Fibroblast of skin of scalp (primary cell): ENCODE measurements around the gene COX5A.
"Not testable (repeated sequence)": the region's sequence is repeated elsewhere in the genome, so short reads cannot be mapped to it uniquely, and the experiment has no call there.

Source experiments
- DNase-seq: peaks from one replicate; pipeline ENCODE4 v3.0.0-alpha.2; 2013

Gene COX5A

GRCh38 chr15:74955796-74956647, 18.1 kb upstream of the COX5A start:
- peak; percentile 70 for DNase-seq

DNA sequence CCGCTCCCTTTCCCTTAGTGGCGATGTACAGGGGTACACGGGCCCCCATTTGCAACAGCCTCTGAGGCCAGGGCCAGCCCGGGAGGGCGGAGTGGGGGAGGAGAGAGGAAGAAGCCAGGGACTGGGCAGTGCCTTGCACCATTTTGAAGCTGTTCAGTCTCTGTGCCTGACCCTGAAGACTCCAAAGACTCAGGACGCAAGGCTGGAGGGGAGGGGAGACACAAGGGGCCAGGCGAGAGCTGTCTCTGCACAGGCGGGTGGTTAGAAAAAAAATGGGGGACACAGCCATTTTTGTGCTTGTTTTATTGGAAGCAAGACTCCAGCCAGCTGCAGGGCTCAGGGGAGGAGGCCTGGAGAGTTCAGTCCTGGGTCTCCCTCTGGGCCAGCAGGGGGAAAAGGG, 17.1 kb upstream of the COX5A start:
- no peak for DNase-seq

GRCh38 chr15:74954515-74954914, 16.6 kb upstream of the COX5A start:
- peak; percentile 44 for DNase-seq

DNA sequence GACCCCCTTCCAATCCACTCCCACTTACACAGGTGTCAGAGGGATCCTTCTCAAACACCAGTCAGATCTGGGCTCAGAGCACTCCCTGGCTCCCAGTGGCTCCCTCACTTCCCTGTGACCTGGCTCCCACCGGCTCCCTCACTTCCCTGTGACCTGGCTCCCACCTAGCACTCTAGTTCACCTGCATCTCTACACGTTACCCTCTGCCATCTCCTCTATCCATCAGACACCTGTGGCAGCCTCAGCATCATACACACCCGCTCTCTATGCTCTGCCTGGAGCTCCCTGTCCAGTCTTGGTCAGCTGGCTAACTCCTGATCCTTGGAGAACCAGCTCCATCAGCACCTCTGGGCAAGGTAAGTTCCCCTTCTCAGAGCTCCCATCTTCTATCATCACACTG, 13.1 kb upstream of the COX5A start:
- no peak for DNase-seq

GRCh38 chr15:74950078-74950908, 12.4 kb upstream of the COX5A start:
- peak; percentile 69 for DNase-seq

DNA sequence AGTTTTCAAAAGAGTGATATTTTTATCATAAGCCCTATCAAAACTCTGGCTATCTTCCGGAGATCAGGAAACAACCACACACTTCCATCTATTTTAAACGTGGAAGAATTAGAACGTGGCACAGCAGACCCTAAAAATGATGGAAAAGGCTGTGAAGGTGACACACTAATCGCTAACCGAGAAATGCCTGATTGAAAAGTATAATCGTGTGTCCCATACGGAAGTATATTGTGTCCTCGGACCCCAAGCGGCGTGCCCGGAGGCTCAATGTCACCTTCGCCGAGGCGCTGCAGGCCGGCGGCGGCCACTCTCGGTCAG, 642 bp downstream of the COX5A start:
- DNase-seq = no peak

- not testable (repeated sequence) for DNase-seq
Observed at GRCh38 chr15:74935193-74935592, 2.7 kb downstream of the COX5A start.

DNA sequence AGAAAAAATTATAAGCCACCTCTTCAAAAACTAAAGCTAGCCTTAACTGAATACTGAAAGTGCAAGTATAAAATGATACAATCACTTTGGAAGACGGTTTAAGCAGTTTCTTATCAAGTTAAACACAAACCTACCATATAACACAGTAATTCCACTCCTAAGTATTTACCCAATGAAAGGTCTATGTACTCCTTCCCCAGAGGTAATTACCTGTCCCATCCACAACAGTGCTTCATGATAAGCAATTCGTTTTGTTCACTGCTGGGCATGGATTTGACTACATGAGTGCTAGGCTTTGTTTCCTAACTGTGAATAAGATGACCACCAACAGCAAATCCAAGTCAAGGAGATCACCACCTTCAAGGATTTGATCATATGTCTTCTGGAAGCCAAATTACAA, 4.3 kb downstream of the COX5A start:
- DNase-seq = no peak

GRCh38 chr15:74928771-74929198, 9.1 kb downstream of the COX5A start:
- DNase-seq = no peak

DNA sequence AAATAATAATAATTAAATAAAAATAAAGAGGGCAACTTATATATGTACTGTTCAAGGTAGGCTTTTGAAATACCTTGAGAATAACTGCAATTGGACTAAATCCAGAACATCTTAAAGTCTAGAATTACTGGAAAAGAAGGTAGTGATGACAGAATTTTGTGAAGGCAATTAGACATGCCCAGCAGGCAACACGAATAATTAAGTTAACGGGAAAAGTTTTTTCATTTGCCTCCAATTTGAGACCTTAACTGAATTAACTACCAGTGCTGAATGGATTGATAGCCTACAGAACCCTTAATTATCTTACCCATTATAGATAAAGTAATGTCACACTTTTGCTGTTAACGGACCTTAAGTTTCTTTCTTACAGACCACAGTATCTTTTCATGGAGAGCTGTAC, 13.3 kb downstream of the COX5A start:
- DNase-seq = no peak

DNA sequence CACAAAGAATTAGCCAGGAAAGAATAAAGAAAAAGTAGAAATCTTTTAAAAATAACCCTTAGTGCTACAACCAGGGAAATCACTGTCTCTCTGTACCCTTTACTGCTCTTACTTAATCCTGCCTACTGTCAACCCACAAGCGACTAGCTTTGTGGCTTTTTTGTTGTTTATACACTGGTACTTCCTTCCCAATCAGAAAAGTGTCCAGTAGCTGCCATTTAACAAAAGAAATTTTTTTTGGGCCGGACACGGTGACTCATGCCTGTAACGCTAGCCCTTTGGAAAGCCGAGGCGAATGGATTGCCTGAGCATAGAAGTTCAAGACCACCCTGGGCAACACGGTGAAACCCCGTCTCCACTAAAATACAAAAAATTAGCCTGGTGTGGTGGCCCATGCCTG, 17.4 kb downstream of the COX5A start:
- no peak for DNase-seq

GRCh38 chr15:74917676-74918075, 20.2 kb downstream of the COX5A start:
- DNase-seq = no peak

GRCh38 chr15:74913799-74914198, 24.1 kb downstream of the COX5A start:
- not testable (repeated sequence) for DNase-seq

DNA sequence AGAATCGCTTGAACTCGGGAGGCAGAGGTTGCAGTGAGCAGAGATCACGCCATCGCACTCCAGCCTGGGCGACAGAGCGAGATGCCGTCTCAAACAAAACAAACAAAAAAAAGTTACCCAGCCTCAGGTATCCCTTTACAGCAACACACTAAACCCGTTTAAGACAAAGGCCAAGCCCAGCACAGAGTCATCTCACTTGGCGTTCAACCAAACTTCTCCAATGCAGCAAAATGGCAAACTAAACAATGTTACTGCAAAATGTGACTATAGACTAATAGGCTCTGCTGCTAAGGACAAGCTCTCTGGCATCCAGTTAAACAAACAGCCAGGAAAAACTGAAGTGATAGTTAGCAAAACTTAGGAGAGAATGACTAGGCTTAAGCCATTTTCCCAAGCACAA, 24.8 kb downstream of the COX5A start:
- DNase-seq = no peak

DNA sequence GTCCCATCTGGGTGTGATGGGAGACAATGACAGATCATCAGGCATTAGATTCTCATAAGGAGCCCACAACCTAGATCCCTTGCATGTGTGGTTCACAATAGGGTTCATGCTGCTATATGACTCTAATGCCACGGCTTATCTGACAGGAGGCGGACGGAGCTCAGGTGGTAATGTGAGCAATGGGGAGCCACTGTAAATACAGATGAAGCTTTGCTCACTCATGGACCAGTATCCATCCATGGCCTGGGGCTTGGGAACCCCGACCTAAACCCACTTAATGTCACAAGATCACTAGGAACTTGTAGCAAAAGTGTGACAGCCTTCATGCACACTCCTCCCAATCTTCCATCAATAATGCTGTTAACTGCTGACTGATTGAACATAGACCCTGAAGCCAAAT, 29.2 kb downstream of the COX5A start:
- DNase-seq = no peak

GRCh38 chr15:74907163-74907870, 30.6 kb downstream of the COX5A start:
- no peak for DNase-seq

GRCh38 chr15:74906450-74907162, 31.3 kb downstream of the COX5A start, which contains the start of gene FAM219B:
Gene FAM219B, minus strand, starts transcription at chr15:74906851. Its CDS starts 51 bp downstream, at chr15:74906800.
- peak; percentile 88 for DNase-seq

DNA sequence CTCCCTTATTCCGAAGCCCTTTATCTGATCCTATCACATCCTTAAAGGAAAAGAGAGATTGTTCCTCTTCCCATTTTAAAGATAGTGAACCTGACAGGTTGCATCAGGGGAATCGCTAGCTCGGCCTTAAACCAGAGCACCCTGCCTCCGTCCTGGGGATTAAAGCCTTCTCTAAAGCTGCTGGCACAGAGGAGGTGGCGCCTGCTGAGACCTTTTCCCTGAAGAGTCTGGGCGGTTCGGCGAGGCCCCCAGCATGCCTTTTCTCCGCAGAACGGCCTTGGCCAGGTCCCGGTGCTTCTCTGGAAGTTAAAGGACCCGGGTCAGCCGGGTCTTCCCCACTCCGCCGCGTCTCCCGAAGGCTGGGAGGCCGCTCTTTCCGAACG, 31.8 kb downstream of the COX5A start:
- DNase-seq = no peak

DNA sequence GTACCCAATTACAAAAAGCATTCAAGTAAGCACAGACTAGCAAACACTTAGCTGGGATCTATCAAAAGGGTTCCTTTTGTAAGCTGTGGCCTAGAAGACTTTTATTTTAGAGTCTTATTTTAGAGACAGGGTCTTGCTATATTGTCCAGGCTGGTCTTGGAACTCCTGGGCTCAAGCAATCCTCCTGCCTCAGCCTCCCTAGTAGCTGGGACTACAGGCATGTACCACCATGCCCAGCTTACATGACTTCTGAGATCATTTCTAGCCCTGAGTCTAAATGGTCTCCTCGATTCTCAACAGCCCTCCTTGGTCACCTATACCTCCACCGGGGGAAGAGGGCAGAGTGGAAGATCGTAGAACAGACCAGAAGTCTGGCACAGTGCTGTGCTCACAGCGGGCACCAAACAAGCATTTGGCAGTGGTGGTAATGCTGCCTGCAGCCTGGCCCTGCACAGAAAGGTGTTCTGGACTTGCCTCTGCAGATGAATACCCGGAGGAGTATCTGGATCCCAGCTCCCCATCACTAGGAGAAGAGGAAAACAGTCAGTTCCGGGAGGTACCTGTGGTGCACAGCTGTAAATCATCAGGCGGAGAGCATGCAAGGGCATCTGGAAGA, 33.6 kb downstream of the COX5A start:
- no peak for DNase-seq

DNA sequence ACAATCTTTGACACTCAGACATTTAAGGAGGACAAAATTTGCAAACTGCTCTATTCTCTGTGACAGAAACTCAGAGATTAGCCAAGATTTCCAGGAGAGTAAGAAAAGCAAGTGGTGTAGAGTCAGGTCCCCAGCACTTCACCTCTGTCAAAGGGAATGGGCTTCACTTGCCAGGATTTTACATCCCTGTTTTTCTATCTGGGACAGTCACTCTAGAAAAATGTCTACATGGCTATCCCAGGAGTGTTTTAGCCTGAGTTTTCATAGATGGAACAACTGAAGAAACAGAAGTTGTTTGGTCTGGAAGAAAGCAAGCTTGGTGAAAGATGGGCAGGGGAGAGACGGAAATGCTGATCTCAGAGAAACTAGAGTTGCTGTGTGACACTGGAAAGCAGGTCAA, 34.2 kb downstream of the COX5A start:
- peak; percentile 21 for DNase-seq

DNA sequence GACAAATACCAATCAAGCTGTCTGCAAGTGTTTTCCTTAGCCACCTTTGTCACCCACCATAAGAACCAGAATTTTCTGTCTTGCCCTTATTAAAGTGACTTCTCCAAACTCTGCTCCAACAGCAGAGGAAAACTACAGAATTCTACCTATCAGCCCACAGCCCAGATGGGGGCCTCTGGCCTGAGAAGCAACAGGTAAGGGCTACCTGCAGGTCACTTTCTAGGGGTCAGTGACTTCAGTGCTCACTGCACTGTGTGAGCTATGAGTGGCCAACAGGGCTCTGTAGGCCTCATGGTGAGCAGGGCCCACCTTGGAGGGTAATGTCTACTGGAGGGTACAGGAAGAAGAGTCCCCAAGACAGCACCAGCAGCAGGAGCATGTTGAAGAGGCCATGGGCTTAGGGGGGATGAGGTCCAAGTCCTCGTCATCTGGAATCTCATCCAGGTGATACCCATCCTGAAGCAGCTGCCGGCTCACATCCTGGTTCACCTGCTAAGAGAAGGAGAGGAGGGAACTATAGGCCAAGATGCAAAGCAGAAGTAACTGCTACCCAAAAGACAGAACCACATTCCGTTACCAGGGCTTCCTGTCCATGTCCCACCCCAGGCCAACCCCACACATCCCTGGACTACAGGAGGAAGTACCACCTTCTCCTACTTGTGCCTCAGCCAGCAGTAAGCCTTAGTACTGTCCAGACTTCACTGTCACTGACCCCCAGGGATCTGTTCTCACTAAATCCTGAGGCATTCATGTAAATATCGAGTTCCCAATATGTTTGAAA, 35.4 kb downstream of the COX5A start:
- DNase-seq = no peak
